ENCODE results near the gene PPAT.
"Not testable (repeated sequence)": the region's sequence is repeated elsewhere in the genome, so short reads cannot be mapped to it uniquely, and the experiment has no call there.

PPAT gene

GRCh38 chr4:56386091-56386490 is 49.3 kb downstream of the PPAT start:
- DNase-seq (ENCODE audit: low read depth in 2 of 2): no peak

GRCh38 chr4:56375458-56375857 is 60.0 kb downstream of the PPAT start:
- no peak for DNase-seq (ENCODE audit: low read depth in 2 of 2)

DNA sequence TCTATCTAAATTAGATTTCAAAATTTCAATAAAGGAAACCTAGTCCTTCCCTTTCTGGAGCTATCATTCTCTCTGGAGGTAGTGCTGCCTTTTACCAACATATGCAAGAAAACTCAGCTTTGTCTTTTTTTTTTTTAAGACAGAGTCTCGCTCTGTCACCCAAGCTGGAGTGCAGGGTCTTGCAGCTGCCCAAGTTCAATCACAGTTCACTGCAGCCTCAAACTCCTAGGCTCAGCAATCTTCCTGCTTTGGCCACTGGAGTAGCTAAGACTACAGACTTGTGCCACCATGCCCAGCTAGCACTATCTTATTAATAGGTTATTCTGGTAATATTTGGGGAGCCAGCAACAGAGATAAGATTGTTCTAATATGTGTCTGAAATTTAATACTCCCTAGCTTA is 60.5 kb downstream of the PPAT start:
- DNase-seq (ENCODE audit: low read depth in 2 of 2): no peak

DNA sequence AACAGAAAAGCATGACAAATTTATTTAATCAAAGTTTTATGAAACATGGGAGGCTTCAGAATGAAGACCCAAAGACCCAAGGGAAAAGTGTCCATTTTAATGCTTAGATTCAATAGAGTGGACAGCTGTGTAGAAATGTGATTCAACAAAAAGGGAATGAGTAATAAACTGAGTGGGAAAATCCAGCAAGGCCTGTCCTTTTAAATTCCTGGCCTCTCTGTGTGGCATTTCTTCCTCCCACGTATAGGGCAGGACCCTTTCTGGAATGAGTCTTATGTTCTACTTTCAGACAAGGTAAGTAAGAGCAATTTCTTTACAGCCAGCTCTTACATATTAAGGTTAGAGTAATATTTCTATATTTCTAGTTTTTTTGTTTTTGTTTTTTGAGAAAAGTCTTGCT is 62.6 kb downstream of the PPAT start:
- no peak for DNase-seq (ENCODE audit: low read depth in 2 of 2)

DNA sequence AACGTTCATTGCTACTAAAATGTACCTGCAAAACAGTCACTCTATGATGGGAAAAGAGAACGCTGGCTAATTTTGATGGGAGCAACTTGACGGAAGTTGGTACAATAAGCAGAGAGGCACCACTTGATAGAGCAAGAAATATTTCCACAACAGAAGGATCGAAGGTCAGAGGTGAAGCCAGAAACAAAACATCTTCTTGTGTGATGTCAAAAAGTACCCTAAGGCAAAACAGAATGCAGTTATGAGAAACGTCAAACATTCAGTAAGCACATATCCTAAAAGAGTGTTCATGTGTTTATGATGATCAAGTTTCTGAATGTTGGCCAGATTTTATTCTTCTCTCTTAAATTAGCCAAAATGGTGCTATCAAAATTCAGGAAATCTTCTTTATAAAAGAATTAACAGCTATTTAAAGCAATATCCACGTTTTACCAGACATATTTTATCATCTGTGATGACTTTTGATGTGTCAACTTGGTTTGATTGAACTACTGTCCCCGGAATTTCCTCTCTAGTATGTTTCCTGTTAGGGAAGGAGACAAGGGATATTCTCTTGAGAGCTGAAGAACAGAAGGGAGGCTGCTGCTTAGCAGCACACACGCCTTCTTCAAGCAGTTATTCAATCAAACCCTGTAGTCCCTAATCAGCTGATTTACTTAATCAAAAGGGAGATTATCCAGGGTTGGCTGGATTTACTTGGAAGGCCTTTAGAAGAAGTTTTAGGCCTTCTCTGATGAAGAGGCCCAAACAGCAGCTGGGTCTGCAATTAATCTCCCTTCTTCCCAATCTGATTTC is 63.8 kb downstream of the PPAT start:
- no peak for DNase-seq (ENCODE audit: low read depth in 2 of 2)

- DNase-seq (ENCODE audit: low read depth in 2 of 2): no peak
These were observed 65.0 kb downstream of the PPAT start for GRCh38 chr4:56370377-56370776.

DNA sequence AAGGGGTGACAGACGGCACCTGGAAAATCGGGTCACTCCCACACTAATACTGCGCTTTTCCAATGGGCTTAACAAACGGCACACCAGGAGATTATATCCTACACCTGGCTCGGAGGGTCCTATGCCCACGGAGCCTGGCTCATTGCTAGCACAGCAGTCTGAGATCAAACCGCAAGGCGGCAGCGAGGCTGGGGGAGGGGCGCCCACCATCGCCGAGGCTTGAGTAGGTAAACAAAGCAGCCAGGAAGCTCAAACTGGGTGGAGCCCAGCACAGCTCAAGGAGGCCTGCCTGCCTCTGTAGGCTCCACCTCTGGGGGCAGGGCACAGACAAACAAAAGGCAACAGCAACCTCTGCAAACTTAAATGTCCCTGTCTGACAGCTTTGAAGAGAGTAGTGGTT is 72.4 kb downstream of the PPAT start:
- not testable (repeated sequence) for DNase-seq (ENCODE audit: low read depth in 2 of 2)

DNA sequence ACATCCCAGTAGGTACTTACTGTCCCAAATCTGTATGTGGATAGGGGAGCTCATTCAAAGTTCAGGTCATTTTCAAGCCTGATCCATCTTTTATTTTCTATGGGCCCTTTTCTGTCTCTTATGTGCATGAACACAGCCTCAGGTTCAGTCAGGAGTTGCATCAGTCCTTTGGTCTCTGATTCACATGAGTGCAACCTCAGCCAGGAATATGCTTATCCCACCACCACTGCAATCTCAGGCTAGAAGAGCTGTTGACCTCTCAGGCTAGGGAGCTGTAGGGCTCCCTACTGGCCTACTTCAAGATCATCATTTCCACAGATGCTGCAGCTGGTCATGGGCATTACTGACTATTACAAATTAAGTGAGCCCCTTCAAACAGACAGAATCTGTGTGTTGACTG is 75.3 kb downstream of the PPAT start:
- no peak for DNase-seq (ENCODE audit: low read depth in 2 of 2)

DNA sequence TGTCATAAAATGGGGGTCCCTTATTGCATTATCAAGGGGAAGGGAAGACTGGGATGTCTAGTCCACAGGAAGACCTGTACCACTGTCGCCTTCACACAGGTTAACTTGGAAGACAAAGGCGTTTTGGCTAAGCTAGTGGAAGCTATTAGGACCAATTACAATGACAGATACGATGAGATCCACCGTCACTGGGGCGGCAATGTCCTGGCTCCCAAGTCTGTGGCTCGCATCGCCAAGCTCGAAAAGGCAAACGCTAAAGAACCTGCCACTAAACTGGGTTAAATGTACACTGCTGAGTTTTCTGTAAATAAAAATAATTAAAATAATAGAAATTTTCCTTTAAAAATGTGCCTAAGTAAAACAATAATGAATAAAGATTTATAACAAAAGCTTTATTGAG is 78.8 kb downstream of the PPAT start:
- DNase-seq (ENCODE audit: low read depth in 2 of 2): no peak

- no peak for DNase-seq (ENCODE audit: low read depth in 2 of 2)
These were observed 86.8 kb downstream of the PPAT start for GRCh38 chr4:56348576-56348975.

GRCh38 chr4:56345458-56345857 is 90.0 kb downstream of the PPAT start:
- DNase-seq (ENCODE audit: low read depth in 2 of 2): no peak
